Activated CD4-positive, alpha-beta T cell treated with anti-CD3 and anti-CD28 coated beads, Interleukin-2, Interleukin-4, amounts not matched to agents 100 ng/mL and 50 ng/mL, durations not matched to agents 16 hours and 8 hours (primary cell): ENCODE data around the gene STOX1.
"Not testable (repeated sequence)": the region's sequence is repeated elsewhere in the genome, so short reads cannot be mapped to it uniquely, and the experiment has no call there.

ENCODE experiments used
- DNase-seq: peaks from one replicate; pipeline ENCODE4 v3.0.0-alpha.2; 2020; ENCODE audit warnings: low spot score

Gene STOX1

DNA sequence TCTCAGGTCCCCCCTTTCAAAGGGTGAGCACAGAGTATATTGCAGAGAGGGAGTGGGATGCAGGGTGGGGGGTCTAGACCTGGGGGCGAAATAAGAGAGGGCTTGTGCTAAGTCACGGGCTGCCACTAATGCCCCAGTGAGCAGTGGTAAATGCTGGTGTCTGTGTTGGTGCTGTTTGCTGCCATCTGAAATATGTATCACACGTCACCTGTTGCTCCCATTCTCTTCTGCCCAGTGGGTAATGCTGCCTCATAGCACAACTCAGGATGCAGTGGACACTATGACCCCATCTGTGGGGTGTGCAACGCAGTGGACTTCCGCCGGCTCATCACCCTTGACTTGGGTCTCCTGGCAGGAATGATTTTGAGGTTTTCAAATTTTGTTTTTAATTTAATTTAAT lies 2.6 kb downstream of the STOX1 start:
- DNase-seq = no peak

DNA sequence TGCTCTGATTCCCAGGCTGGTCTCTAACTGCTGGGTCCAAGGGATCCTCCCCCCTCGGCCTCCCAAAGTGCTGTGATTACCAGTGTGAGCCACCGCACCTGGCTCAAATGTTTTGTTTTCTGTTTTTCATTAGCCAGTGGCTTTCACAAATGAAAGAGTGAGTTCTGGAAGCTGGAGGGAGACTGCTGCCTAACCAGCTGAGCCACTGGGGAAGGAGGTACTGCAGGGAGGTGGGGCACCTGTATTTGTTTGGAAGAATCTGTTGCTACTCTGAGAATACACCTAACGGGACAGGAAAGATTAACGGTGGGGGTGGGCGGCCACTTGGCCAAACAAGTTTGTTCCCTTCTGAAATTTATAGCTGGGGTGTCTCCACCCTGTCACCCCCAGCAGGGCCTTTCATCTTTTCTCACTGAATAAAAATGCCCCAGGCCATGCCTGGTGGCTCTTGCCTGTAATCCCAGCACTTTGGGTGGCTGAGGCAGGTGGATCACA lies 4.7 kb downstream of the STOX1 start:
- no peak for DNase-seq

DNA sequence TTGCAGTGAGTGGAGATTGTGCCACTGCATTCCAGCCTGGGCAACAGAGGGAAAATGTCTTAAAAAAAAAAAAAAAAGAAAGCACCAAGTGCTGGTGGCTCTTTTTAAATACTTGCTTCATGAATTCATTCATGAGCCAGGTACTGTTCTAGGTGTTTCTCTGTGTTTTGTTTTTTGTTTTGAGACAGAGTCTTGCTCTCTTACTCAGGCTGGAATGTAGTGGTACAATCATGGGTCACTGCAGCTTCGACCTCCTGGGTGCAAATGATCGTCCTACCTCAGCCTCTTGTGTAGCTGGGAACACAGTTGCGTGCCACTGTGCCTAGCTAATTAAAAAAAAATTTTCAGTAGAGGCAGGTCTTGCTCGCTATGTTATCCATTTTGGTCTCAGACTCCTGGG lies 5.3 kb downstream of the STOX1 start:
- DNase-seq = no peak

DNA sequence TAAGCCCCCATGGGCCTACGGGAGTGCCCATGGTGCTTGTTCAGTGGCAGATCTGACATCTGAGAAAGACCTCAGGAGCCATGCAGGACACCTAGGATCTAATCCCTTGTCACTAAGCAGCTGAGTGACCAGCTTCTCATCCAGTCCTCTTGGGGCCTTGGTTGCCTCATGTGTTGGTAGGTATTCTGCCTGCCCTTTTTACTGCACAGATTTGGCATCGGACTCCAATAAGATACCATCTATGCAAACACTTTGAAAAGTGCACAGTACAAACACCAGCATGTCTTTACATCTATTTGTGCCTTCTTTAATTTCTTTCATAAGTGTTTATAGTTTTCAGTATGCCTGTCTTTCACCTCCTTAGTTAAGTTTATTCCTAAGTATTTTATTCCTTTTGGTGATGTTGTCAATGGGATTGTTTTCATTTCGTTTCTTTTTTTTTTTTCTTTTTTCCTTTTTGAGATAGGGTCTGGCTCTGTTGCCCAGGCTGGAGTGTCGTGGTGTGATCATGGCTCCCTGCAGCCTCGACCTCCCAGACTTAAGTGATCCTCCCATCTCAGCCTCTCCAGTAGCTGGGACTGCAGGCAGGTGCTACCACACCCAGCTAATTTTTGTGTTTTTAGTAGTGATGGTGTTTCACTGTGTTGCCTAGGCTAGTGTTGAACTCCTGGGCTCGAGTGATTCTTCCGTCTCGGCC lies 10.4 kb downstream of the STOX1 start:
- DNase-seq = no peak

DNA sequence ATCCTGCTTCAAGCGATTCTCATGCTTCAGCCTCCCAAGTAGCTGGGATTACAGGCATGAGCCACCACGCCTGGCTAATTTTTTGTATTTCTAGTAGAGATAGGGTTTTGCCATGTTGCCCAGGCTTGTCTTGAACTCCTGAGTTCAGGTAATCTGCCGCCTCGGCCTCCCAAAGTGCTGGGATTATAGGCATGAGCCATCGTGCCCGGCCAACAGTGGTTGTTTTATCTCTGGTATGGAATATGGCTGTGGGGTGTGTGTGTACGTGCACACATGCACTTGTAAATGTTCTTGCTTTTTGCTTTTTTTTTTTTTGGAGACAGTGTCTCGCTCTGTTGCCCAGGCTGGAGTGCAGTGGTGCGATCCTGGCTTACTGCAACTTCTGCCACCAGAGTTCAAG lies 13.3 kb downstream of the STOX1 start:
- not testable (repeated sequence) for DNase-seq

DNA sequence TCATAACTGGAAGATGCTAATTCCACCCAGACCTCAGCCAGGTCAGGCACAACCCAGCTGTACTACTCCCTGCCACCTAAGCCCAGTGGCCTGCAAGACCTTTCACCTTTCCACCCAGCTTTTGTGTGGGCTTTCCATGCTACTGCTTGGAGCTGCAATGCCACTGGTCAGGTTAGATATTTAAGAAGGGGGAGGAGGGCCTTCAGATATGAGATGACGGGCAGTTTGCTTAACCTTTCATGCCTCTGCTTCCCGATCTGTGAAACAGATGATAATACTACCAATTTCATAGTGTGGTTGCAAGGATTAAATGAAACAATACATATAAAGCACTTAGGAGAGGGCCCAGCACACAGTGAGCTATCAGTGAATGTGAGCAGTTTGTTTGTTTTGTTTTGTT lies 20.9 kb downstream of the STOX1 start:
- DNase-seq = no peak

DNA sequence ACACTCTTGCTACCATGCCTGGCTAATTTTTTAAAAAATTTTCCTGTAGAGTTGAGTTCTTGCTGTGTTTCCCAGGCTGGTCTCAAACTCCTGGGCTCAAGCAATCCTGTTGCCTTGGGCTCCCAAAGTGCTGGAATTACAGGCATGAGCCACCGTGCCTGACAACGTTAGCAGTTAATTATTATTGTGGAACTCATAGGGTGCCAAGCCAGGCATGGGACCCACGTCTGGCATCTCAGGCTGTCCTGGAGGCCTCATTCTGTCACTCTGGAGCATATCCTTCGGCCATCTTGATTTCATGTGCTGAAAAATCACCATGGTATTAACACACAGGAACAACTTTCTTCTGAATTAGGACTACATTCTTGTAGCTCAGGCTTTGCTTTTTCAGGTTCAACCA lies 21.5 kb downstream of the STOX1 start:
- DNase-seq = no peak

DNA sequence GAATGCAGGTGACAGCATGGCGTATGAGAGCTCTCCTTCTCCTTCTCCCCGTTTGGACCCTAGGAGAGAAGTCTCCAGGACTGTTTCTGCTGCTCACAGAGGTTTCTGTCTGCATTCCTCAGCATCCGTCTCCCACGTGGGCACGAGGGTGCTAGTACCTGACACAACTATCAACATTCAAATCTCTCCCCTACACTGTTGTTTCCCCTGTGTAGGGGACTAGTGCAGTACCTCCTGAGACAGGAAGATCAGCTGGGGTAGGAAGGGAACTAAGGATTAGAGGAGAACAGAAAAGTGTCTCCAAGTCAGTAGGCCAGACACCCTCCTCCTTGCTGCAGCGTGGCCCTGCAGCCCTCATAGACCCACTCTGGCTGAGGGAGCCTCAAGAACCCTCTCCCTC lies 29.0 kb downstream of the STOX1 start:
- no peak for DNase-seq

DNA sequence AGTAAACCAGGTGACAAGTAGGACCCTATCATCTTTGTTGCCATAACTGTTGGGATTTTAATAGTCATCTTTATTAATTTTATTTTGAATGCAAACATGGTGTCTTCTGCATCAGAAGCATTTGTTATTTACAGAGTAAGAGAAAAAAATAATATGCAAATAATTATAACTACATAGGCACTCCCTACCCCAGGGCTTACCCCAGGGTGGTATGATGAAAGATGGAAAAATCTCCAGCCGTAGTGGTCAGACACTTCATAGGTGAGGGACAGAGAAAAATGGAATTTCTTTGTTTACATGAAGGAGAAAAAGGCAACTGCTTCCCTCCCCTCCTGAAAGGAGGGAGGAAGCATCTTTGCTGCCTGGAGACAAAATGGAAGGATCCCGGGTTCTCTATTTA lies 29.7 kb downstream of the STOX1 start:
- DNase-seq = no peak

DNA sequence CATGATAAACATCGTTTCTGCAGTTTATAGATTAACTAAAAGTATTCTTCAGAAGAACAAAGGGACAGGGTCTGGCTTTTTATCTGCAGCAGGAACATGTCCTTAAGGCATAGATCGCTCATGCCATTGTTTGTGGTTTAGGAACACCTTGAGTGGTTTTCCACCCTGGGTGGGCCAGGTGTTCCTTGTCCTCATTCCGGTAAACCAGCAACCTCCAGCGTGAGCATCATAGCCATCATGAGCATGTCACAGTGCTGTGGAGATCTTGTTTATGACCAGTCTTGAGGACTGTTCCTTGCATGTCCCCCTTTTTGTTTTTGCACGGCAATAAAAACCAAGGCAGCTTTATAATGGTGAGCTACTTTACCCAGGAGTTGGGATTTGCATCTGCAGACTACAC lies 33.9 kb downstream of the STOX1 start:
- DNase-seq = no peak

DNA sequence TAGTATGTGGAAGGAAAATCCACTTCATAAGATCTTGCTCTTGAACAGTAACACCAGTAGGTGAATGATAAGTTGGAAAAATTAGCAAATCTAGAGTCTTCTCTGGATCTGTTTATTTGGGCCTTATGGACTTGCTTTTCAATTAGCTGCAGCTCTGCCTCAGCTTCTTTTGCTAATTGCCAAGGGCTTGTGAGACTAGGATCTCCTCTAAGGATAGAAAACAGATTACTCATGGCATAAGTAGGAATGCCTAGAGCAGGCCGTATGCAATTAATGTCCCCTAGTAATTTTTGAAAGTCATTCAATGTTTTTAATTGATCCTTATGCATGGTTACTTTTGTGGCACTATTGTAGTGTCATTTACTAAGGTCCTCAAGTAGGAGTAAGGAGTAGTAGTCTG lies 37.3 kb downstream of the STOX1 start:
- no peak for DNase-seq

DNA sequence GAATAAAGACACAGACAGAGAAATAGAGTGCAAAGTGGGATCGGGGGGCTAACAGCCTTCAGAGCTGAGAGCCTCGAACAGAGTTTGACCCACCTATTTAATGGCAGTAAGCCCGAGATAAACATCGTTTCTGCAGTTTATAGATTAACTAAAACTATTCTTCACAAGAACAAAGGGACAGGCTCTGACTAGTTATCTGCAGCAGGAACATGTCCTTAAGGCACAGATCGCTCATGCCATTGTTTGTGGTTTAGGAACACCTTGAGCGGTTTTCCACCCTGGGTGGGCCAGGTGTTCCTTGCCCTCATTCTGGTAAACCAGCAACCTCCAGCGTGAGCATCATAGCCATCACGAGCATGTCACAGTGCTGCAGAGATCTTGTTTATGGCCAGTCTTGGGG lies 40.8 kb downstream of the STOX1 start:
- DNase-seq = not testable (repeated sequence)

DNA sequence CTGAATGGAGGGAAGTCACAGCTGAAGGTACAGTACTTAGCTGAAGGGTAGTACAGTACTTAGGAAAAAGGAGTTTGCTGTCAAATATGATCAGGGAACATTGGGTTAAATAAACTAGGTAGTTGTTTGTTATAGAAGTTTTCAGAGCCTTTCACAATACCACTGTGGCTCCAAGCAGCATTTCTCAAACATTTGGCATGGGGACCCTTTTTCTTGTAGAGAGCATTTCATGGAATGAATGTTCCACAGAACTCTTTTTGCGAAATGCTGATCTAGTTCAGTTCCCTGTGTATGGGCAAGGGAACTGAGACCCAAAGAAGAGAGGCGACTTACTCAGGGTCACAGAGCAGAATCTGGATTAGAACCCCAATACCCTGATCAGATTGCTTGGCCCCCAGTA lies 42.3 kb downstream of the STOX1 start:
- no peak for DNase-seq

DNA sequence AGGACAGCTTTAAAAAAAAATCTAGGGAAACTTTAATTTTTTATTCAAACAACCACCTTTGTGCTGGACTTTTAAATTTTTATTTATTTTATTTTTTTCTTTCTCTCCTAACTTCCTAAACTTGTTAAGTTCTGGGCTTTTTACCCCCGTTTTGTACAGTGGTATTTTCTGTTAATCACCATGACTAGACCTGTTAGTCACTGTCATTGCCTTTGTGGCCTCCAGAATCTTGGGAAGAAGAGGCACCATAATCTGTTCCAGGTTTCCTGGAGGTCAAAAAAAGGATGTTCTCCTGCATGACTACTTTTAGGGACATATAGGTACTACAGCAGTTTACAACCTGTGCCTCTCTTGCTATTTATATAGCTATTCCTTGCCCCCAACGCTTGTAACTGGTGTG lies 42.7 kb downstream of the STOX1 start:
- DNase-seq = no peak

DNA sequence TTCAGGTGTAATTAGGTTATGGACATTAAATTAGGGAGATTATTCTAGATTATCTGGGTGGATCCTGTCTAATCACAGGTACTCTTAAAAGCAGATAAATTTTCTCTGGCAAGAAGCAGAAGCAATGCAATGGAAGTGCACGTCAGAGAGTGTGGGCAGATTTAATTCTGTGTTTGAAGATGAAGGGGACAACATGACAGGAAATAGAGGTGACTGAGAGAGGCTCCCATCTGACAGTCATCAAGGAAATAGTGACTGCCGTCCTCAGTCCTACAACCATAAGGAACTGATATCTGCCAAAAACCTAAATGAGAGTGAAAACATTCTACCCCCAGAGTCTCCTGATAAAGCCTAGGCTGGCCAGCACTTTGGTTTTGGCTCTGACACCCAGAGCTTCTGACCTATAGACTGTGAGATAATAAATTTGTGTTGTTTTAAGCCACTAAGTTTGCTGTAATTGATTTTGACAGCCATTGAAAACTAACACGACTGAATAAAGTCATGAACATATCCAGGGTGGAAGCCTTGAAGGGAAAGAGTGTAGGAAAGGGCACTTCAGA lies 43.3 kb downstream of the STOX1 start:
- no peak for DNase-seq

DNA sequence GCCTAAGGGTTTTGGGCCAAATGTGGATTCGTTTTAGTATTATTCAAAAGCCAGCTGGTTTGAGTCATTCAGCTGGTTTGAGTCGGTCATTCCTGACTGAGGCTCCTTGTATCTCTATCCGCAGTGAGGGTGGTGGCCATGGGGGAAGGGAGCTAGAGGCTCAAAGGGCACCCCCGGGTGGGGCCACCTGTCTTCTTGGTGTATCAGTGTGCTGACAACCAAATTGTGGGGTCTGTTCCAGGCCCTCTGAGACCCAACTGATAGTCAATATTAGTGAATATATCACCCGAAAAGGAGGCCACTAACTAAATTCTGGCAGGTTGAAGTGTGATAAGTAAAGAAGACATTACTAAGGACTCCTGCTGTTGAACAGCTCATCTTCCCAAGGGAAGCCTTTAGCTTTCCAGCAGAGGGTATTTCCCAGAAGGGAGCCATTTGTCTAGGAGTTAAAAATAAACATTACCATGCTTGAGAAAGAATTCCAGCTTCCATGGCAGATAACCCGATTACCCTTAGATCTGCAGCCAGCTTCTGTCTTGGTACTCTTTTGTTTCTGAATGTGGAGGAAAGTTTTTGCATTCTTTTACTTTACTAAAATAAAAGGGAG lies 43.9 kb downstream of the STOX1 start:
- no peak for DNase-seq

DNA sequence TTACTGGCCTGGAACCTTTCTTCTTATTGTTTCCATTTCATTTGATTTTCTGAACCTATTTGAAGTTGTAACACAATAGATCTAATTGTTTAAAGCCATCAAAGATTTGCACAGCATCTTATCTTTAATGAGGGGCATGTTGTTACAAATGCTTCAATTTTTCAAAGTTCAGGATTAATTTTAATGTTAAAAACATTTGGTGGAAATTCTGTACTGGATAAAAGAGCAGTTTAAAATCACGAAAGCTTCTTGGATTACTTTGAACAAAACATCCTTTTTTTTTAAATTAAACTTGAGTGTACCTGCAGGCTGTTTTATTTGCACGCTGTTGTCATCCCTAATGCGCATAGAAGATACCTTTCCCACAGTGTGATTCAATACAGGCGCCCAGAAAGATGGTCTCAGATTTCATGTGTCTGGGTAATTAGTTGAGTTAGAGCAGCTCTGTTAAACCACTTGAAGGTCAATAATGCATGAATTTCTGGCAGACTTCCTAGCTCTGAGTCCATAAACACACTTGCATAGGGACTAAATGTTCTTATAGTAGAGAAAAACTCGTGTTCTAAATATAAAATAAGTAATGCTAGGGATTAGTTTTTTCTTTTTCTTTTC lies 44.5 kb downstream of the STOX1 start:
- no peak for DNase-seq

DNA sequence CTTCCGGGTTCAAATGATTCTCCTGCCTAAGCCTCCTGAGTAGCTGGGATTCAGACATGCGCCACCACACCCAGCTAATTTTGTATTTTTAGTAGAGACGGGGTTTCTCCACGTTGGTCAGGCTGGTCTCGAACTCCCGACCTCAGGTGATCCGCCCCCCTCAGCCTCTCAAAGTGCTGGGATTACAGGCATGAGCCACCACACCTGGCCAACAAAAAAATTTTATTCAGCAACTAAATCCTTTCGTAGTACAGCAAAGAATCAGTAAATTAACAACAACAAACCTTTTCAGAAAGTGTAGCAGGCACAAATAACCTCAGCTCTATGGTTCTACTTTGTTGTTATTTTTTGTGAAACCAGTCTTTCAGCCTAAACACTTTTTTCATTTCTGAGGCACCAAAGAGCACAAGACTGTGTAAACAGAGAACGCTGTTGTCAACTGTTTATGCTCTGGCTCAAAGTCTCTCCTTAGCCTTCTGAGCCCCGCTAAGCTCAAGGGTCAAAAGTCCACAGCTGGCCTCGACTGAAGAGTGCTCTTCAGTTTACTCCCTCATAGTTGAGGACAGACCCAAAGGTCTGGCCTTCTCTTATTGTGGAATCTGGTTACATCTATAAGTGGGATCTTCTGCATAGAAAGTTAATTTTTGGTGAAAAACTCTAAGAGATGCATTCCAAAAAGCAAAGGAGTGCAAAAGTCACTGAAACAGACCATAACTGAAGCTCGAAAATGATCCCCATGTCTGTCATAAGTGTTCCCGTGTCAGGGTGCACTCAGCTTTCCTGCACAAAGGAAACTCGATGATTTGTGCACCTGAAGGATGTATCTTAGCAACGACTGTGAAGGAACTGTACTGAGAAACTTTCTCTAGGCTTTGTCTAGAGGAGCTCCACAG lies 49.2 kb downstream of the STOX1 start:
- DNase-seq = no peak

DNA sequence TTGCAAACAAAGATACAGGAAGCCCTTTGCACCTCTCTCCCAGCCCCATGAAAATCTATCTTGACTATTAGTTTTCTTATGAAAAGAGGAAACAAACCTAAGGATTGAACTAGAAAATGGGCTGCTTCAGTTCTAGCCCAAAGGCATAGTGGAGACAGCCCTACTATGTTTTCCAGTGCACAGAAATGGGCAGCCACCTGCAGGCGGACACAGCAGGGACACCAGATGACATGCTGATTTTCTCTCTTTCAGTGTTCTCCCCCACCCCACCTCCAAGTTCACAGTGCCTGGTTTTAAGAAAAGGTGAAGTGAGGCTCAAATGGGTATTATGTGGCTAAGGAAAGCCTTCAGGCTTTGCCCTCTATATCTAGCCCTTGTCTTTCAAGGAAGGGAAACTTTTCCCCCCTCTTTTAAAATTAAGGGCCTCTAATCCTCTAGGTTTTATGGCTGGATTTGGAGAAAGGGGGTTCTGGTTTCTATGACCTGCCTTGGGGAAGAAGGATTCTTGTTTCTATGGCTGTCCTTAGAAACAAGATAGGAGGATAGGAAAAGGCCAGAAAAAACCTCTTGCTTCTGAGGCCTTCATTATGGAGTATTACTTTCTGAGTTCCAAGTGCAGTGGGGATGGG lies 50.3 kb downstream of the STOX1 start:
- no peak for DNase-seq

DNA sequence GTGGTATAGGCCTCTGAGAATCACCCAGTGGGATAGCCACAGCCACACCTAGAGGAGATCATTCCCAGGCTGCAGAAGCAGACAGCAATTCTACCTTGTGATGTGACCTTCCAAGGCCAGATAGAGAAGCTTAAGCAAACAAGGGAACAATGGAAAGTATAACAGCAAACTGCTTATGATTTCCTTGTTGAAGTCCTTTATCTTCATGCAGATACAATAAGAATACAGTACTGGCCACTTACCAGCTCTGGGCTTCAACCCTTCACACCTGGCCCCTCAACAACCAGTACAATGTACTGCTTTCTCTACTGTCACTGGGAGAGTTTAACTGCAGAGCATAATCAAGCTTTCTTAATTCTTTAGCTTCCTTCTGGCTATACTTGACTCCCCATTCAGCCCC lies 51.2 kb downstream of the STOX1 start:
- no peak for DNase-seq

DNA sequence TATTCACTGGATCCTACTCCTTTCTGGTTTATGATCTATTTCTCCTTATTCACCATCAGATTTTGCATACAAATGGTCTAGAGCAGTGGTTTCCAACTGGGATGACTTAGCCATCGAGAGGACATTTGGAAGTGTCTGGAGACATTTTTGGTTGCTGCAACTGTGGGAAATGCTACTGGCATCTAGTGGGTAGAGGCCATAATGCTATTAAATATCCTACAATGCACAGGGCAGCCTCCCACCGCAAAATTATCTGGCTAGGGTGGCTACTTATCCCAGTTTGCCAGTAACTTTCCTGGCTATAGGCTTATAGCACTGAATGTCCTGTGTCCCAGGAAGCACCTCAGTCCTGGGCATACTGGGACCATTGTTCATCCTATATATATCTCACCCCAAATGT lies 52.3 kb downstream of the STOX1 start:
- DNase-seq = no peak

DNA sequence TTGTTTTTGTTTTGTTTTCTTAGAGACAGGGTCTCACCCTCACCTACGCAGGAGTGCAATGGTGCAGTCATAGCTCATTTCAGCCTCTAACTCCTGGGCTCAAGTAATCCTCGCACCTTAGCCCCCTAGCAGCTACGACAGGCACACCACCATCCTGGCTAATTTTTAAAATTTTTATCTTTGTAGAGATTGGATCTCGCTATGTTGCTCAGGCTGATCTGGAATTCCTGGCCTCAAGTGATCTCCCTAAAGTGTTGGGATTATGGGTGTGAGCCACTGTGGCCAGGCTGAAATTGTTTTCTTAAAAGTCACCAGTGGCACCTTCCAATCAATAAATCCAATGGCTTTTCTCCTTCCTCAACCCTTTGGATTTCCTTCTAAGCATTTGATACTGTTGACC lies 52.9 kb downstream of the STOX1 start:
- DNase-seq = no peak
